ENCODE data around the gene IGFBP5.

- TF ChIP-seq CTCF (IDR thresholded peaks at IDR 0.05) (no peak), EZH2 (IDR thresholded peaks at IDR 0.05; ENCODE audit: borderline replicate concordance, insufficient read depth, low read depth, low read length, poor library complexity, severe bottlenecking) (no peak)
Observed at GRCh38 chr2:216735668-216736067, 40.3 kb upstream of the IGFBP5 start.

Measured in B cell (primary cell).